PC-3 (cell line): ENCODE results near the gene CCIN. TPM values are rescaled to one million over a fixed set of nuclear protein-coding genes. Genes with fewer than 3 reads are reported as not detected.

Experiments used
- ATAC-seq: fragments of 200-7000 bp; cut with Tn5 transposase; 2 replicates; pipeline ENCODE4 v1.9.1; 2020; ENCODE audit warnings: mild to moderate bottlenecking, moderate library complexity
- BruUV-seq: library from RNA; stranded (reverse); fragments of 400-500 nt; replicated peaks from 2 replicates; lab custom pipeline; 2021; lab: Mats Ljungman, UMichigan
- CTCF ChIA-PET: fragments of 300-600 bp; sonication (Branson Sonifier 250); formaldehyde crosslinking; loops from one replicate; lab custom pipeline; 2022; ENCODE audit warnings: antibody characterized with exemption; lab: Charles Lee
- POLR2A ChIA-PET: fragments of 300-600 bp; sonication (Branson Sonifier 250); formaldehyde crosslinking; loops from one replicate; lab custom pipeline; 2022; ENCODE audit warnings: antibody characterized with exemption; ENCODE audit not compliant: unreplicated experiment; lab: Charles Lee
- DNase-seq: peaks from one replicate; pipeline ENCODE4 v3.0.0-alpha.2; 2015
- H2AFZ ChIP-seq: fragments of 300-600 bp; sonication (generic); 2 replicates; pipeline ENCODE4 v1.6.0; 2016; ENCODE audit warnings: antibody characterized with exemption, low read length
- H3F3A ChIP-seq: fragments of 300-600 bp; sonication (generic); one replicate; pipeline ENCODE4 v1.6.0; 2017; ENCODE audit warnings: antibody characterized with exemption, low read length, control low read depth, mild to moderate bottlenecking; ENCODE audit not compliant: unreplicated experiment
- H3K27ac ChIP-seq: fragments of 300-600 bp; sonication (generic); 2 replicates; pipeline ENCODE4 v1.5.1; 2016; ENCODE audit warnings: mild to moderate bottlenecking, low read length
- H3K27me3 ChIP-seq: fragments of 300-600 bp; sonication (generic); 2 replicates; pipeline ENCODE4 v1.6.1; 2016; ENCODE audit warnings: low read length, mixed read lengths
- H3K36me3 ChIP-seq: fragments of 300-600 bp; sonication (generic); 2 replicates; pipeline ENCODE4 v1.6.1; 2016; ENCODE audit warnings: low read depth, mixed run types, low read length, mixed read lengths
- H3K4me1 ChIP-seq: fragments of 300-600 bp; sonication (generic); 2 replicates; pipeline ENCODE4 v1.5.1; 2016; ENCODE audit warnings: low read length; ENCODE audit not compliant: insufficient read depth
- H3K4me2 ChIP-seq: fragments of 300-600 bp; sonication (generic); 2 replicates; pipeline ENCODE4 v1.6.0; 2016; ENCODE audit warnings: low read length
- H3K4me3 ChIP-seq: fragments of 300-600 bp; sonication (generic); 2 replicates; pipeline ENCODE4 v1.5.1; 2016; ENCODE audit warnings: mild to moderate bottlenecking, low read length, mixed read lengths
- H3K79me2 ChIP-seq: fragments of 300-600 bp; sonication (generic); 2 replicates; pipeline ENCODE4 v1.6.1; 2017; ENCODE audit warnings: low read length, mixed read lengths
- H3K9ac ChIP-seq: fragments of 300-600 bp; sonication (generic); 2 replicates; pipeline ENCODE4 v1.6.0; 2016; ENCODE audit warnings: mild to moderate bottlenecking, low read length
- H3K9me2 ChIP-seq: fragments of 300-600 bp; sonication (generic); replicated peaks from 2 replicates; pipeline ENCODE4 v1.6.1; 2016; ENCODE audit warnings: mixed run types, low read length, mixed read lengths
- H3K9me3 ChIP-seq: fragments of 300-600 bp; sonication (generic); 2 replicates; pipeline ENCODE4 v1.6.1; 2016; ENCODE audit warnings: low read length, mixed read lengths
- H4K20me1 ChIP-seq: fragments of 300-600 bp; sonication (generic); 2 replicates; pipeline ENCODE4 v1.6.1; 2016; ENCODE audit warnings: low read length, mixed read lengths
- EZH2 ChIP-seq: fragments of 300-600 bp; sonication (generic); IDR thresholded peaks from one replicate; pipeline ENCODE4 v1.6.1; 2017; ENCODE audit warnings: antibody characterized with exemption, mild to moderate bottlenecking, low read length; ENCODE audit not compliant: unreplicated experiment
- EZH2phosphoT487 ChIP-seq: fragments of 300-600 bp; sonication (generic); IDR thresholded peaks from 2 replicates; pipeline ENCODE4 v1.6.1; 2018; ENCODE audit warnings: mild to moderate bottlenecking, antibody characterized with exemption, low read length, borderline replicate concordance
- intact Hi-C: fragments of 100-400 bp; cut with micrococcal nuclease; formaldehyde crosslinking; loops from 2 replicates; pipeline ENCODE4 v1.9.0; 2023
- total RNA-seq: library from RNA; depleted of rRNA; stranded (reverse); fragments of >200 nt; gene quantifications from 2 replicates; pipeline ENCODE4 v1.2.3, GENCODE V29; 2014
- TF ChIP-seq, protein P1 (sequence below): fragments of 300-600 bp; sonication (generic); conservative IDR thresholded peaks from 2 replicates; pipeline ENCODE4 v1.5.1; 2017; ENCODE audit warnings: antibody characterized with exemption, low read depth, mild to moderate bottlenecking, low read length

The CCIN gene
- total RNA-seq, 1 experiment from 2014 or later = 0.22 TPM

DNA sequence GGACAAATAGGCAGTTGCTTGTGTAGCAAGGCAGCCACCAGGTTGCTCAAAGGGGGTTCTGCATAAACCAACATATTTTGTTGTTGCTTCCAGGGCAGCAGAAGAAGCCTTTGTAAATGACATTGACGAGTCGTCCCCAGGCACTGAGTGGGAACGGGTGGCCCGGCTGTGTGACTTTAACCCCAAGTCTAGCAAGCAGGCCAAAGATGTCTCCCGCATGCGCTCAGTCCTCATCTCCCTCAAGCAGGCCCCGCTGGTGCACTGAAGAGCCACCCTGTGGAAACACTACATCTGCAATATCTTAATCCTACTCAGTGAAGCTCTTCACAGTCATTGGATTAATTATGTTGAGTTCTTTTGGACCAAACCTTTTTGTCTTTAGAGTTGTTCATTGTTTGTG lies 42.3 kb downstream of the CCIN start:
- H3K36me3 ChIP-seq = peaks cover 48% of the 10 kb centered on the region
- H3K27ac ChIP-seq = no peak overlapping the region
- POLR2A ChIA-PET = no interaction called here
- no peak overlapping the region for H2AFZ ChIP-seq
- no peaks in the 10 kb centered on the region for H3K9me3 ChIP-seq
- peaks cover 32% of the 10 kb centered on the region for H3K79me2 ChIP-seq
- no TSS peak for BruUV-seq
- H3K4me2 ChIP-seq = no peak overlapping the region
- DNase-seq = no peak
- H3K9me2 ChIP-seq = no peaks in the 10 kb centered on the region
- H3K9ac ChIP-seq = no peak overlapping the region
- intact Hi-C loops = no loop called here
- H4K20me1 ChIP-seq = 0 out of 2 replicates have a peak, but pooled peaks cover 7% of the 10 kb centered on the region
- no peaks in the 10 kb centered on the region for H3F3A ChIP-seq
- H3K27me3 ChIP-seq = no peaks in the 10 kb centered on the region
- H3K4me3 ChIP-seq = no peak overlapping the region
- CTCF ChIA-PET = no interaction called here
- ATAC-seq = no peak
- TF ChIP-seq, protein P1, sequence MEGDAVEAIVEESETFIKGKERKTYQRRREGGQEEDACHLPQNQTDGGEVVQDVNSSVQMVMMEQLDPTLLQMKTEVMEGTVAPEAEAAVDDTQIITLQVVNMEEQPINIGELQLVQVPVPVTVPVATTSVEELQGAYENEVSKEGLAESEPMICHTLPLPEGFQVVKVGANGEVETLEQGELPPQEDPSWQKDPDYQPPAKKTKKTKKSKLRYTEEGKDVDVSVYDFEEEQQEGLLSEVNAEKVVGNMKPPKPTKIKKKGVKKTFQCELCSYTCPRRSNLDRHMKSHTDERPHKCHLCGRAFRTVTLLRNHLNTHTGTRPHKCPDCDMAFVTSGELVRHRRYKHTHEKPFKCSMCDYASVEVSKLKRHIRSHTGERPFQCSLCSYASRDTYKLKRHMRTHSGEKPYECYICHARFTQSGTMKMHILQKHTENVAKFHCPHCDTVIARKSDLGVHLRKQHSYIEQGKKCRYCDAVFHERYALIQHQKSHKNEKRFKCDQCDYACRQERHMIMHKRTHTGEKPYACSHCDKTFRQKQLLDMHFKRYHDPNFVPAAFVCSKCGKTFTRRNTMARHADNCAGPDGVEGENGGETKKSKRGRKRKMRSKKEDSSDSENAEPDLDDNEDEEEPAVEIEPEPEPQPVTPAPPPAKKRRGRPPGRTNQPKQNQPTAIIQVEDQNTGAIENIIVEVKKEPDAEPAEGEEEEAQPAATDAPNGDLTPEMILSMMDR = no peak
- no peak for TF ChIP-seq EZH2phosphoT487
- no peak for TF ChIP-seq EZH2
- H3K4me1 ChIP-seq = peaks cover 18% of the 10 kb centered on the region

DNA sequence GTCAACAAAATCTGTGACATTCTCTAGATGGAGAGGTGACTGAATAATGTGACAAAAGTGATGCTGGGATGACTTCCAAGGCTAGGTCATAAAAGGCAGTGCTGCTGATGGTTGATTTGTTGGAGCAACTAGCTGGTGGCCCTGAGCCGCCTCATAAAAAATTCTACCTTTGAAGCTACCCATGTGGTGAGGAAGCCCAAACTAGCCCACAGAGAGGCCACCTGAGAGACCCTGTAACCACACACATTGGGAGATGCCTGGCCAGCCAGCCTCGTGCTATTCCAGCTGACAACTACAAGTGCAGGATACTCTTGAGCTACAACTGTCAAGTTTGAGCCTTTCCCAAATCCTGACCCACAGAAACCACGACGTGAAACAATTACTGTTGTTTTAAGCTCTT lies 44.2 kb downstream of the CCIN start:
- H2AFZ ChIP-seq = no peak overlapping the region
- H3F3A ChIP-seq = no peaks in the 10 kb centered on the region
- H3K79me2 ChIP-seq = peaks cover 22% of the 10 kb centered on the region
- BruUV-seq = no TSS peak
- peaks cover 40% of the 10 kb centered on the region for H3K36me3 ChIP-seq
- intact Hi-C loops = no loop called here
- ATAC-seq (no peak), DNase-seq (no peak)
- TF ChIP-seq, protein P1 = no peak
- TF ChIP-seq EZH2 = no peak
- H3K9ac ChIP-seq = no peak overlapping the region
- no peak overlapping the region for H3K27ac ChIP-seq
- H3K4me3 ChIP-seq = no peak overlapping the region
- H3K4me2 ChIP-seq = no peak overlapping the region
- H3K9me3 ChIP-seq = no peaks in the 10 kb centered on the region
- ChIA-PET CTCF (no interaction called here), POLR2A (no interaction called here)
- no peaks in the 10 kb centered on the region for H4K20me1 ChIP-seq
- H3K4me1 ChIP-seq = 0 out of 2 replicates have a peak, but pooled peaks cover under 1% of the 10 kb centered on the region
- H3K27me3 ChIP-seq = no peaks in the 10 kb centered on the region
- H3K9me2 ChIP-seq = no peaks in the 10 kb centered on the region

DNA sequence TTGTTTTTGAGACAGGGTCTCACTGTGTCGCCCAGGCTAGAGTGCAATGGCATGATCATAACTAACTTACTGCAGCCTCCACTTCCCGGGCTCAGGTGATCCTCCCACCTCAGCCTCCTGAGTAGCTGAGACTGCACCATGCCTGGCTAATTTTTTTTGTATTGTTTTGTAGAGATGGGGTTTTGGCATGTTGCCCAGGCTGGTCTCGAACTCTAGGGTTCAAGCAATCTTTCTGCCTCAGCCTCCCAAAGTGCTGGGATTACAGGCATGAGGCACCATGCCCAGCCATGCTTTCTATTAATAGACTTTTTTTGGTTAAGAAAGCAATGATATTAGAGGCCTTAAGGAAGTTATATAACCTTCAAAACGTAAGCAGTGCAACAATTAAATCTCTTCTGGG lies 44.8 kb downstream of the CCIN start:
- H2AFZ ChIP-seq = no peak overlapping the region
- no peaks in the 10 kb centered on the region for H3K9me3 ChIP-seq
- H3F3A ChIP-seq = no peaks in the 10 kb centered on the region
- H3K27ac ChIP-seq = no peak overlapping the region
- H4K20me1 ChIP-seq = no peaks in the 10 kb centered on the region
- DNase-seq = no peak
- no TSS peak for BruUV-seq
- POLR2A ChIA-PET = no interaction called here
- H3K9me2 ChIP-seq = no peaks in the 10 kb centered on the region
- ATAC-seq = no peak
- no peak overlapping the region for H3K4me2 ChIP-seq
- CTCF ChIA-PET = no interaction called here
- H3K27me3 ChIP-seq = no peaks in the 10 kb centered on the region
- peaks cover 34% of the 10 kb centered on the region for H3K36me3 ChIP-seq
- H3K4me3 ChIP-seq = no peak overlapping the region
- H3K9ac ChIP-seq = no peak overlapping the region
- H3K4me1 ChIP-seq = no peaks in the 10 kb centered on the region
- intact Hi-C loops = no loop called here
- TF ChIP-seq EZH2phosphoT487 = no peak
- peaks cover 16% of the 10 kb centered on the region for H3K79me2 ChIP-seq
